Measurements from ENCODE around the gene ANKRD39.

The ANKRD39 gene

GRCh38 chr2:96852667-96853066, 5.1 kb downstream of the ANKRD39 start:
- no peak for DNase-seq

GRCh38 chr2:96848264-96848663, 9.6 kb downstream of the ANKRD39 start:
- DNase-seq = no peak

- no peak for DNase-seq
Observed at GRCh38 chr2:96847586-96847985, 10.2 kb downstream of the ANKRD39 start.

- DNase-seq = no peak
Observed at GRCh38 chr2:96846825-96847224, 11.0 kb downstream of the ANKRD39 start.

GRCh38 chr2:96844405-96844808, 13.4 kb downstream of the ANKRD39 start:
- no peak for DNase-seq

GRCh38 chr2:96843538-96844268, 14.1 kb downstream of the ANKRD39 start, which contains the start of gene ANKRD23:
Gene ANKRD23 (minus strand): TSS chr2:96844021. CDS start chr2:96843992, 29 bp downstream.
- no peak for DNase-seq

- no peak for DNase-seq
Observed at GRCh38 chr2:96842600-96842999, 15.2 kb downstream of the ANKRD39 start.

- DNase-seq = no peak
Observed at GRCh38 chr2:96841701-96842495, 15.9 kb downstream of the ANKRD39 start.

GRCh38 chr2:96839875-96840850, 17.7 kb downstream of the ANKRD39 start:
- DNase-seq = no peak

GRCh38 chr2:96839293-96839874, 18.4 kb downstream of the ANKRD39 start:
- no peak for DNase-seq

GRCh38 chr2:96838345-96839292, 19.2 kb downstream of the ANKRD39 start:
- no peak for DNase-seq

- no peak for DNase-seq
Observed at GRCh38 chr2:96837575-96837974, 20.2 kb downstream of the ANKRD39 start.

- no peak for DNase-seq
Observed at GRCh38 chr2:96835830-96836229, 22.0 kb downstream of the ANKRD39 start.

- no peak for DNase-seq
Observed at GRCh38 chr2:96832754-96833507, 24.9 kb downstream of the ANKRD39 start.

GRCh38 chr2:96832408-96832753, 25.4 kb downstream of the ANKRD39 start:
- DNase-seq = no peak

GRCh38 chr2:96831679-96832078, 26.1 kb downstream of the ANKRD39 start:
- DNase-seq = no peak

- DNase-seq = no peak
Observed at GRCh38 chr2:96830044-96830562, 27.7 kb downstream of the ANKRD39 start.

- DNase-seq = no peak
Observed at GRCh38 chr2:96828874-96829273, 28.9 kb downstream of the ANKRD39 start.

GRCh38 chr2:96828436-96828835, 29.4 kb downstream of the ANKRD39 start:
- DNase-seq = no peak

GRCh38 chr2:96826546-96827278, 31.1 kb downstream of the ANKRD39 start:
- DNase-seq = no peak
